GM12872 (cell line): Measurements from ENCODE around the gene CXCL16.

ENCODE experiments used
- CTCF ChIP-seq: IDR thresholded peaks from 3 replicates; pipeline ENCODE4 v1.5.1; 2011; ENCODE audit warnings: low read depth, mild to moderate bottlenecking, low read length, moderate library complexity; ENCODE audit not compliant: insufficient read depth

The CXCL16 gene

GRCh38 chr17:4766723-4767122, 27.0 kb upstream of the CXCL16 start:
- no peak for TF ChIP-seq CTCF

GRCh38 chr17:4766201-4766600, 26.5 kb upstream of the CXCL16 start:
- no peak for TF ChIP-seq CTCF

GRCh38 chr17:4764595-4764994, 24.9 kb upstream of the CXCL16 start:
- no peak for TF ChIP-seq CTCF

- TF ChIP-seq CTCF, result no peak
Observed at GRCh38 chr17:4759776-4760236, 20.1 kb upstream of the CXCL16 start.

- no peak for TF ChIP-seq CTCF
Observed at GRCh38 chr17:4753392-4753791, 13.7 kb upstream of the CXCL16 start.

GRCh38 chr17:4751932-4752331, 12.2 kb upstream of the CXCL16 start:
- TF ChIP-seq CTCF, result no peak

- TF ChIP-seq CTCF, result no peak
Observed at GRCh38 chr17:4750606-4751005, 10.9 kb upstream of the CXCL16 start.

- no peak for TF ChIP-seq CTCF
Observed at GRCh38 chr17:4748686-4749085, 9.0 kb upstream of the CXCL16 start.
